ENCODE data around the gene SALL3.

SALL3 gene

GRCh38 chr18:78998371-78999071 is 18.9 kb downstream of the SALL3 start:
- H3K36me3 ChIP-seq (ENCODE audit: insufficient read depth, low read length): no peaks in the 10 kb centered on the region
- no peak for TF ChIP-seq FOXP2 (optimal IDR thresholded peaks at IDR 0.05; ENCODE audit: control extremely low read depth, extremely low read length, insufficient read depth)
- TF ChIP-seq EZH2 (IDR thresholded peaks at IDR 0.05): no peak
- no peak for TF ChIP-seq POLR2AphosphoS5 (IDR thresholded peaks at IDR 0.05; ENCODE audit: borderline replicate concordance, low read depth, low read length)
- DNase-seq (ENCODE audit: low read depth, low spot score): no peak
- no peak overlapping the region for H3K9ac ChIP-seq (ENCODE audit: insufficient read length)
- H3K4me3 ChIP-seq: no peak overlapping the region
- H3K9me3 ChIP-seq (ENCODE audit: low read depth, low read length): no peaks in the 10 kb centered on the region
- H3K27ac ChIP-seq: no peak overlapping the region

GRCh38 chr18:78999939-79000338 is 20.3 kb downstream of the SALL3 start:
- DNase-seq (ENCODE audit: low read depth, low spot score): no peak
- no peak for TF ChIP-seq POLR2AphosphoS5 (IDR thresholded peaks at IDR 0.05; ENCODE audit: borderline replicate concordance, low read depth, low read length)
- no peak for TF ChIP-seq EZH2 (IDR thresholded peaks at IDR 0.05)
- TF ChIP-seq FOXP2 (optimal IDR thresholded peaks at IDR 0.05; ENCODE audit: control extremely low read depth, extremely low read length, insufficient read depth): no peak
- H3K9me3 ChIP-seq (ENCODE audit: low read depth, low read length): no peaks in the 10 kb centered on the region
- H3K4me3 ChIP-seq: no peak overlapping the region
- no peak overlapping the region for H3K9ac ChIP-seq (ENCODE audit: insufficient read length)
- H3K36me3 ChIP-seq (ENCODE audit: insufficient read depth, low read length): no peaks in the 10 kb centered on the region
- no peak overlapping the region for H3K27ac ChIP-seq

- H3K36me3 ChIP-seq (ENCODE audit: insufficient read depth, low read length): no peaks in the 10 kb centered on the region
- H3K9me3 ChIP-seq (ENCODE audit: low read depth, low read length): no peaks in the 10 kb centered on the region
- no peak overlapping the region for H3K27ac ChIP-seq
- H3K9ac ChIP-seq (ENCODE audit: insufficient read length): no peak overlapping the region
- TF ChIP-seq EZH2 (IDR thresholded peaks at IDR 0.05) (no peak), POLR2AphosphoS5 (IDR thresholded peaks at IDR 0.05; ENCODE audit: borderline replicate concordance, low read depth, low read length) (no peak), FOXP2 (optimal IDR thresholded peaks at IDR 0.05; ENCODE audit: control extremely low read depth, extremely low read length, insufficient read depth) (no peak)
- DNase-seq (ENCODE audit: low read depth, low spot score): no peak
- H3K4me3 ChIP-seq: no peak overlapping the region
Measured at GRCh38 chr18:79000997-79001396, 21.4 kb downstream of the SALL3 start.

- no peak overlapping the region for H3K9ac ChIP-seq (ENCODE audit: insufficient read length)
- H3K36me3 ChIP-seq (ENCODE audit: insufficient read depth, low read length): no peaks in the 10 kb centered on the region
- H3K9me3 ChIP-seq (ENCODE audit: low read depth, low read length): no peaks in the 10 kb centered on the region
- H3K27ac ChIP-seq: no peak overlapping the region
- TF ChIP-seq EZH2 (IDR thresholded peaks at IDR 0.05) (no peak), FOXP2 (optimal IDR thresholded peaks at IDR 0.05; ENCODE audit: control extremely low read depth, extremely low read length, insufficient read depth) (no peak), POLR2AphosphoS5 (IDR thresholded peaks at IDR 0.05; ENCODE audit: borderline replicate concordance, low read depth, low read length) (no peak)
- DNase-seq (ENCODE audit: low read depth, low spot score): no peak
- no peak overlapping the region for H3K4me3 ChIP-seq
Measured at GRCh38 chr18:79005653-79006052, 26.0 kb downstream of the SALL3 start.

GRCh38 chr18:79006106-79006795 is 26.6 kb downstream of the SALL3 start:
- TF ChIP-seq POLR2AphosphoS5 (IDR thresholded peaks at IDR 0.05; ENCODE audit: borderline replicate concordance, low read depth, low read length): no peak
- Histone ChIP-seq H3K4me3 (no peak overlapping the region), H3K9me3 (ENCODE audit: low read depth, low read length) (no peaks in the 10 kb centered on the region), H3K36me3 (ENCODE audit: insufficient read depth, low read length) (no peaks in the 10 kb centered on the region), H3K27ac (no peak overlapping the region), H3K9ac (ENCODE audit: insufficient read length) (no peak overlapping the region)
- DNase-seq (ENCODE audit: low read depth, low spot score): no peak

GRCh38 chr18:79007440-79007839 is 27.8 kb downstream of the SALL3 start:
- no peak overlapping the region for H3K9ac ChIP-seq (ENCODE audit: insufficient read length)
- H3K4me3 ChIP-seq: no peak overlapping the region
- H3K36me3 ChIP-seq (ENCODE audit: insufficient read depth, low read length): no peaks in the 10 kb centered on the region
- H3K9me3 ChIP-seq (ENCODE audit: low read depth, low read length): no peaks in the 10 kb centered on the region
- H3K27ac ChIP-seq: no peak overlapping the region
- TF ChIP-seq EZH2 (IDR thresholded peaks at IDR 0.05): no peak
- TF ChIP-seq FOXP2 (optimal IDR thresholded peaks at IDR 0.05; ENCODE audit: control extremely low read depth, extremely low read length, insufficient read depth): no peak
- no peak for TF ChIP-seq POLR2AphosphoS5 (IDR thresholded peaks at IDR 0.05; ENCODE audit: borderline replicate concordance, low read depth, low read length)
- DNase-seq (ENCODE audit: low read depth, low spot score): no peak

- Histone ChIP-seq H3K36me3 (ENCODE audit: insufficient read depth, low read length) (no peaks in the 10 kb centered on the region), H3K27ac (no peak overlapping the region), H3K4me3 (no peak overlapping the region), H3K9ac (ENCODE audit: insufficient read length) (no peak overlapping the region), H3K9me3 (ENCODE audit: low read depth, low read length) (no peaks in the 10 kb centered on the region)
- no peak for TF ChIP-seq POLR2AphosphoS5 (IDR thresholded peaks at IDR 0.05; ENCODE audit: borderline replicate concordance, low read depth, low read length)
- no peak for TF ChIP-seq EZH2 (IDR thresholded peaks at IDR 0.05)
- no peak for TF ChIP-seq FOXP2 (optimal IDR thresholded peaks at IDR 0.05; ENCODE audit: control extremely low read depth, extremely low read length, insufficient read depth)
- DNase-seq (ENCODE audit: low read depth, low spot score): no peak
Measured at GRCh38 chr18:79008356-79008940, 28.8 kb downstream of the SALL3 start.

- no peak for DNase-seq (ENCODE audit: low read depth, low spot score)
- no peak for TF ChIP-seq POLR2AphosphoS5 (IDR thresholded peaks at IDR 0.05; ENCODE audit: borderline replicate concordance, low read depth, low read length)
Measured at GRCh38 chr18:79010802-79011201, 31.2 kb downstream of the SALL3 start.

More at GRCh38 chr18:79010802-79011201, 31.2 kb downstream of the SALL3 start:
- H3K4me3 ChIP-seq: no peak overlapping the region
- H3K9ac ChIP-seq (ENCODE audit: insufficient read length): no peak overlapping the region
- no peaks in the 10 kb centered on the region for H3K9me3 ChIP-seq (ENCODE audit: low read depth, low read length)
- no peaks in the 10 kb centered on the region for H3K36me3 ChIP-seq (ENCODE audit: insufficient read depth, low read length)
- H3K27ac ChIP-seq: no peak overlapping the region

Data from SK-N-MC (cell line).